H1 (cell line): ENCODE results near the gene HSFX4. TPM values are rescaled to one million over a fixed set of nuclear protein-coding genes. Genes with fewer than 3 reads are reported as not detected.

Experiments used
- EZH2 ChIP-seq: fragments of 200-600 bp; sonication (generic); IDR thresholded peaks from 2 replicates; pipeline ENCODE4 v1.7.1; 2012; ENCODE audit warnings: low read depth, mild to moderate bottlenecking, moderate library complexity, low read length, inconsistent platforms; ENCODE audit not compliant: severe bottlenecking
- HDAC2 ChIP-seq, 2 experiments: fragments of 300-600 bp in 1 of 2; sonication (generic) in 1 of 2; IDR thresholded peaks; 2 replicates each; pipeline ENCODE4 v1.6.1; 2011 to 2012; ENCODE audit warnings: low read depth in 2 of 2, low read length in 2 of 2, mild to moderate bottlenecking in 2 of 2, moderate library complexity in 2 of 2, borderline replicate concordance in 1 of 2, inconsistent platforms in 1 of 2
- HDAC6 ChIP-seq: IDR thresholded peaks from one replicate; pipeline ENCODE4 v1.7.1; 2012; ENCODE audit warnings: low read depth, mild to moderate bottlenecking, inconsistent platforms, low read length, moderate library complexity
- KDM5A ChIP-seq: fragments of 200-600 bp; IDR thresholded peaks from 2 replicates; pipeline ENCODE4 v1.7.1; 2012; ENCODE audit warnings: mild to moderate bottlenecking, low read length, inconsistent platforms, mixed read lengths
- PHF8 ChIP-seq: fragments of 200-600 bp; sonication (generic); conservative IDR thresholded peaks from 2 replicates; pipeline ENCODE4 v1.7.1; 2012; ENCODE audit warnings: low read depth, mild to moderate bottlenecking, inconsistent platforms, low read length, moderate library complexity
- SP2 ChIP-seq: IDR thresholded peaks from 2 replicates; pipeline ENCODE4 v1.6.1; 2012; ENCODE audit warnings: mild to moderate bottlenecking, low read length, inconsistent platforms
- TAF1 ChIP-seq: IDR thresholded peaks from 2 replicates; pipeline ENCODE4 v1.6.1; 2011; ENCODE audit warnings: mild to moderate bottlenecking, low read depth, low read length
- TEAD4 ChIP-seq: IDR thresholded peaks from 2 replicates; pipeline ENCODE4 v1.6.1; 2012; ENCODE audit warnings: low read depth, low read length, inconsistent platforms, mixed read lengths
- polyA plus RNA-seq, 7 experiments: library from polyadenylated mRNA; depleted of rRNA in 3 of 7; stranded (reverse) in 5 of 7; unstranded in 2 of 7; fragments of >200 nt in 5 of 7; fragments of 200-250 nt in 2 of 7; gene quantifications; 1 replicate in 5 of 7; 2 replicates in 1 of 7; 4 replicates in 1 of 7; pipeline versions ENCODE4 v1.2.1 to v1.2.3, GENCODE V29; 2011 to 2013; ENCODE audit warnings: missing spikeins in 2 of 7, mixed read lengths in 2 of 7
- total RNA-seq: library from RNA; stranded (reverse); fragmentation: NEBNext Ultra II Directional; extraction: Animal tissue kit (Norgen Biotek cat#: 25700); gene quantifications from 2 replicates; pipeline ENCODE4 v1.2.1, GENCODE V29; 2021

HSFX4 gene
- total and polyA plus RNA-seq, 2 of the 8 experiments (the other 6 are each of a cell fraction or from before 2014, with no cell fraction given), result not detected

DNA sequence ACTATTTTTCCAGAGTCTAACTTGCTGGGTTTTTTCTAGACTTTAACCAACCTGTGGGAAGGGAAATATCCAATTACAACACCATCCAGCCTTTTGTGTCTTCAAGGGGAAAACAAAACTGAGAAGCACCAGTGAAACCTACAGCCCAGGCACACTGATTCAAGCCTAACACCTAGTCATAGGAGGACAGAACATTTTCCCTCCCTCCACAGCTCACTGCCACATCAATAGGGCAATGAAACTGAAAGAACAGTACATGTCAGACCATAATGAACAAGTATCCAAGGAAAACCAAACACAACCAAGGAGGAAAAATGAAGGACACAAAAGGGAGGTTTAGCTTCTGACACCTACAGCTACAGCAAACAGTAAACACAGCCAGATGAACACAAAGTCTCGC lies 30.8 kb upstream of the HSFX4 start (continued):
- TF ChIP-seq HDAC2 (IDR thresholded peaks at IDR 0.05; ENCODE audit: borderline replicate concordance in 1 of 2, low read depth in 2 of 2, low read length in 2 of 2) (no peak), PHF8 (no peak), TAF1 (no peak), HDAC6 (no peak), SP2 (no peak), TEAD4 (no peak), KDM5A (no peak), EZH2 (no peak)
- TF ChIP-seq, all 59 proteins: peak for 0
